Suprapubic skin (tissue), 4 donors: ENCODE measurements around the gene HOXD12. TPM values are rescaled to one million over a fixed set of nuclear protein-coding genes. Genes with fewer than 3 reads are reported as not detected.
A peak's percentile ranks its signal among the peaks of the same experiment; 100 is the strongest.

Experiments used
- DNase-seq, 2 donors: peaks; one replicate each; pipeline ENCODE4 v3.0.0-alpha.2; 2019; ENCODE audit warnings: low spot score in 2 of 2
- H3K27ac ChIP-seq: fragments of 200-600 bp; sonication (generic); one replicate; pipeline ENCODE4 v1.5.1; 2019
- H3K27me3 ChIP-seq: fragments of 200-600 bp; sonication (generic); one replicate; pipeline ENCODE4 v1.5.1; 2019
- H3K36me3 ChIP-seq: fragments of 200-600 bp; sonication (generic); one replicate; pipeline ENCODE4 v1.5.1; 2019
- H3K4me1 ChIP-seq: fragments of 200-600 bp; sonication (generic); one replicate; pipeline ENCODE4 v1.5.1; 2019
- H3K4me3 ChIP-seq: fragments of 200-600 bp; sonication (generic); one replicate; pipeline ENCODE4 v1.5.1; 2019; ENCODE audit warnings: mild to moderate bottlenecking
- H3K9me3 ChIP-seq: fragments of 200-600 bp; sonication (generic); one replicate; pipeline ENCODE4 v1.5.1; 2019
- EP300 ChIP-seq: sonication (generic); formaldehyde crosslinking; IDR thresholded peaks from one replicate; pipeline ENCODE4 v1.6.1; 2017; ENCODE audit warnings: antibody characterized with exemption
- POLR2A ChIP-seq, 2 donors: fragments of 450-650 bp; IDR thresholded peaks; one replicate each; pipeline ENCODE4 v1.6.1; 2017; ENCODE audit warnings: antibody characterized with exemption in 2 of 2, mild to moderate bottlenecking in 2 of 2, moderate library complexity in 2 of 2
- POLR2AphosphoS5 ChIP-seq, 3 donors: sonication (generic); formaldehyde crosslinking; IDR thresholded peaks; one replicate each; pipeline ENCODE4 v1.6.1; 2017; ENCODE audit warnings: antibody characterized with exemption in 3 of 3
- WGBS: methylation state at CpG from one replicate; pipeline ENCODE4 v1.1.5; 2018; 5-methylcytosine and 5-hydroxymethylcytosine counted together
- total RNA-seq, 4 donors: library from RNA; depleted of rRNA; stranded (reverse); fragments of >200 nt; gene quantifications; one replicate each; pipeline ENCODE4 v1.1.0, GENCODE V29; 2016
- TF ChIP-seq, protein P1 (sequence below), 2 donors: fragments of 200-600 bp in 1 of 2; fragments of 450-650 bp in 1 of 2; sonication (generic) in 1 of 2; IDR thresholded peaks; one replicate each; pipeline ENCODE4 v1.5.1; 2016 to 2019; ENCODE audit warnings: antibody characterized with exemption in 2 of 2, mild to moderate bottlenecking in 1 of 2, moderate library complexity in 1 of 2

HOXD12 gene
- total RNA-seq, 4 donors from 2014 or later: not detected

DNA sequence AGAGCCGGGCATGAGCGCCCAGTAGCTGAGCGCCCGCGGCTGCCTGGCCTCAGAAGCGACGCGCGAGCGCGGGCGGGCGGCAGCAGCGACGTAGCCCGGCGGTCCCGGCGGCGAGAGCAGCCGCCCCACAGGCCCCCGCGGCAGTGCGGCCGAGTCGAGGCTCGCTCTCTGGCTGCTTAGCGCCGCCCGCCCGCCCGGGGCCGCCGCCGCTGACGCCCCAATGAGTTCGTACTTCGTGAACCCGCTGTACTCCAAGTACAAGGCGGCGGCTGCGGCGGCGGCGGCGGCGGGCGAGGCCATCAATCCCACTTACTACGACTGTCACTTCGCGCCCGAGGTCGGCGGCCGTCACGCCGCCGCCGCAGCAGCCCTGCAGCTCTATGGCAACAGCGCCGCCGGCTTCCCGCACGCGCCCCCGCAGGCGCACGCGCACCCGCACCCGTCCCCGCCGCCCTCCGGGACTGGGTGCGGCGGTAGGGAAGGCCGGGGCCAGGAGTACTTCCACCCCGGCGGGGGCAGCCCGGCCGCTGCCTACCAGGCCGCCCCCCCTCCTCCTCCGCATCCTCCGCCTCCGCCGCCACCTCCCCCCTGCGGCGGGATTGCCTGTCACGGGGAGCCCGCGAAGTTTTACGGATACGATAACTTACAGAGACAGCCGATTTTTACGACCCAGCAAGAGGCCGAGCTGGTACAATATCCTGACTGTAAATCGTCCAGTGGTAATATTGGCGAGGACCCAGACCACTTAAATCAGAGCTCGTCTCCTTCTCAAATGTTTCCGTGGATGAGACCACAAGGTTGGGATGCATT is 30.8 kb downstream of the HOXD12 start:
- peak overlapping the region; percentile 65 for H3K4me3 ChIP-seq
- TF ChIP-seq POLR2A (IDR thresholded peaks at IDR 0.05) (peak; percentile 8 to 23), POLR2AphosphoS5 (IDR thresholded peaks at IDR 0.05) (no peak), EP300 (no peak)
- TF ChIP-seq, protein P1, sequence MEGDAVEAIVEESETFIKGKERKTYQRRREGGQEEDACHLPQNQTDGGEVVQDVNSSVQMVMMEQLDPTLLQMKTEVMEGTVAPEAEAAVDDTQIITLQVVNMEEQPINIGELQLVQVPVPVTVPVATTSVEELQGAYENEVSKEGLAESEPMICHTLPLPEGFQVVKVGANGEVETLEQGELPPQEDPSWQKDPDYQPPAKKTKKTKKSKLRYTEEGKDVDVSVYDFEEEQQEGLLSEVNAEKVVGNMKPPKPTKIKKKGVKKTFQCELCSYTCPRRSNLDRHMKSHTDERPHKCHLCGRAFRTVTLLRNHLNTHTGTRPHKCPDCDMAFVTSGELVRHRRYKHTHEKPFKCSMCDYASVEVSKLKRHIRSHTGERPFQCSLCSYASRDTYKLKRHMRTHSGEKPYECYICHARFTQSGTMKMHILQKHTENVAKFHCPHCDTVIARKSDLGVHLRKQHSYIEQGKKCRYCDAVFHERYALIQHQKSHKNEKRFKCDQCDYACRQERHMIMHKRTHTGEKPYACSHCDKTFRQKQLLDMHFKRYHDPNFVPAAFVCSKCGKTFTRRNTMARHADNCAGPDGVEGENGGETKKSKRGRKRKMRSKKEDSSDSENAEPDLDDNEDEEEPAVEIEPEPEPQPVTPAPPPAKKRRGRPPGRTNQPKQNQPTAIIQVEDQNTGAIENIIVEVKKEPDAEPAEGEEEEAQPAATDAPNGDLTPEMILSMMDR (IDR thresholded peaks at IDR 0.05): no peak
- WGBS: under 1% methylated on average over 10 of the region's 100 CpGs
- peak overlapping the region; percentile 96 for H3K27ac ChIP-seq
- DNase-seq: peak in 1 of 2 donors; percentile 76
- no peaks in the 10 kb centered on the region for H3K36me3 ChIP-seq
- peaks cover 49% of the 10 kb centered on the region for H3K4me1 ChIP-seq
- peaks cover 95% of the 10 kb centered on the region for H3K27me3 ChIP-seq
- no peaks in the 10 kb centered on the region for H3K9me3 ChIP-seq

DNA sequence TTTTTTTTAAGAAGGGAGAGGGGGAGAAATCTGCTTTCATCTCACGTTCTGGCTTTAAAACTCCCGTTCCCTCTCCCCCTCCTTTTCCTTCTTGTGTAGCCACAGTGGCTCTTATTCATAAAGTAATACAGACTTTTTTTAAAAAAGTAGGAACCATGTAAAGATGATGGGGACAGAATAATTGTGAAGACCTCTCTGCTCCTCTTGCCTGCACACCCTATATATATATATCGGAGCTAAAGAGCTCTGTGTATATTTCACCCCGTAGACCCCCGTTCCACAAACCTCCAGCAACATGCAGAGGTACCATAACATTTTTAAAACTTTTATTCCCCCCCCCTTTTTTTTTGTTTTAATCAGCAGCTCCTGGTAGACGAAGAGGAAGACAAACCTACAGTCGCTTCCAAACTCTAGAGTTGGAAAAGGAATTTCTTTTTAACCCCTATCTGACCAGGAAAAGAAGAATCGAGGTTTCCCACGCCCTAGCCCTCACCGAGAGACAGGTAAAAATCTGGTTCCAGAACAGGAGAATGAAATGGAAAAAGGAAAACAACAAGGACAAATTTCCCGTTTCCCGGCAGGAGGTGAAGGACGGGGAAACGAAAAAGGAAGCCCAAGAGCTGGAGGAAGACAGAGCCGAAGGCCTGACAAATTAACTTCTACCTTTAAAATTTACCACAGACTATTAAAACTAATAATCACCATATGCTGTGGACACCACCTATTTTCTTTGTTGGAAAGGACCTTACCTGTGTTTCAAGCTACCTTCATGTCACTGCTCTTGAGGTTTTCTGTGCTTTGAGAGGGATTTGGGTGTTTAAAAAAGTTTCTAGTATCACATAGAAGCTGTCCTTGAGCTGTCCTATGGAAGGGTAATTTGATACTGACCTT is 31.6 kb downstream of the HOXD12 start:
- Histone ChIP-seq H3K9me3 (no peaks in the 10 kb centered on the region), H3K36me3 (no peaks in the 10 kb centered on the region), H3K4me3 (peak overlapping the region; percentile 65), H3K27ac (peak overlapping the region; percentile 96), H3K4me1 (peaks cover 54% of the 10 kb centered on the region), H3K27me3 (peaks cover 95% of the 10 kb centered on the region)
- 25% methylated on average over 15 of the region's 15 CpGs for WGBS
- DNase-seq: no peak
- TF ChIP-seq POLR2A (IDR thresholded peaks at IDR 0.05) (no peak), EP300 (no peak), POLR2AphosphoS5 (IDR thresholded peaks at IDR 0.05) (no peak)
- TF ChIP-seq, protein P1 (IDR thresholded peaks at IDR 0.05): no peak

DNA sequence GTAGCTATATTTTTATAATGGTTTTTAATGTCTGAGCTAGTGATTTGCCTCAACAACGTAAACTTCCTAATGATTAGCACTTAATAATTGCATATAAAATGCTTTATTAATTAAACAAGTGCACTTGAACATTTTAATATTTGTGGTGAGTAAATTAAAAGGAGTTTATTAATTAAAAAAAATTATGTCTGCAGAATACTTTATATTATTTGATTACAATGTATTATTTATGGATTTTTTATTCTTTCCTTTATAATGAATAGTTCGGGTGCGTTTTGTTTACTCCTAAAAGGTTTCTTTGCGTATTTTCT is 32.2 kb downstream of the HOXD12 start:
- 43% methylated on average over 4 of the region's 4 CpGs for WGBS
- DNase-seq: no peak
- TF ChIP-seq POLR2A (IDR thresholded peaks at IDR 0.05) (no peak), POLR2AphosphoS5 (IDR thresholded peaks at IDR 0.05) (no peak), EP300 (no peak)
- TF ChIP-seq, protein P1 (IDR thresholded peaks at IDR 0.05): no peak
- H3K4me1 ChIP-seq: peaks cover 57% of the 10 kb centered on the region
- no peaks in the 10 kb centered on the region for H3K36me3 ChIP-seq
- H3K27ac ChIP-seq: peak overlapping the region; percentile 96
- H3K27me3 ChIP-seq: peaks cover 97% of the 10 kb centered on the region
- no peaks in the 10 kb centered on the region for H3K9me3 ChIP-seq
- peak overlapping the region; percentile 65 for H3K4me3 ChIP-seq

DNA sequence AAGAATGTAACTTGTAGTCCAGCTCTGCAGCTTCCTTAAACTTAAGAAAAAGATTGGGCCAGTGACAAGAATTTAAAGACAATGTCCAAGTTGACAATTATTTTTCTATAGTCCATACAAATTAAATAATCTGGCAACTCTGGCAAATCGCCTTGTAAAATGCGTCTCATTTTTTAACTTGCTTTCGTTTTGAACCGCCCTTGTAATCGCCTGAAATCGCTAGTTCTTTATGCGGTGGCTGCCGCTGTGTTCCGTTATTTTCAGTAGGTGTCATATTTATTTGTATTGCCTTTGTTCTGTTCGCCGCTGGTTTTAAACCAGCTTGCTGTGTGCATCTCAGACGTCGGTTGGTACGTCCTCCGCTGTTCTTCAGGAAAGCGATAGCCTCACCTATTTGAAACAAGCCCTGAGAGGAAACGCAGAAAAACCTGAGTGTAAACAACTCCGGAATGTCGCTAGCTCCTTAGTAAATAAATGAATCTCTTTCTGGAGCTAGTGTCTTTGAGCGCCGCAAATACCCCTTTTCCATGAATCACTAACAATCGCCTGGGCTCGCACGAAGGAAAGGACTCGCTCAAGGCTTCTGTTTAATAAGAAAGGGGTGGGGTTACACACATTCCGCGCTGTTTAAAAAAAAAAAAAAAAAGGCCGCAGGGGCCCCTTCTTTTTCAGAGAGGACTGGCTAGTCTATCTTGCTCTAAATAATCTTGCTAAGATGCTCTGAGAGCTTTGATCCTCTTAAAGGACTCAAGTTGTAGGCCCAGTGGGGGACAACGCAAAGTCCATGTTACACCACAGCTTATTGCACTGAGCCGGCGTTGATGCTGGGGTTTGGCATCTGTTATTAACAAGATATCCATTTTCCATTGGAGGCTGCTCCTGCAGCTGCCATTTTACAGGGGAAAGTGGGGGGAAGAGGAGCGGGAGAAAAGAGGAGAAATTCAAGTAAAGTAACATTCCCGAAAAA is 32.9 kb downstream of the HOXD12 start:
- peak overlapping the region; percentile 65 for H3K4me3 ChIP-seq
- peaks cover 63% of the 10 kb centered on the region for H3K4me1 ChIP-seq
- no peaks in the 10 kb centered on the region for H3K36me3 ChIP-seq
- H3K27me3 ChIP-seq: peaks cover 99% of the 10 kb centered on the region
- H3K9me3 ChIP-seq: no peaks in the 10 kb centered on the region
- no peak for DNase-seq
- TF ChIP-seq, protein P1 (IDR thresholded peaks at IDR 0.05): no peak
- TF ChIP-seq POLR2A (IDR thresholded peaks at IDR 0.05) (no peak), EP300 (no peak), POLR2AphosphoS5 (IDR thresholded peaks at IDR 0.05) (no peak)
- peak overlapping the region; percentile 61 for H3K27ac ChIP-seq
- WGBS: 23% methylated on average over 33 of the region's 33 CpGs
